GM21367 (cell line): Measurements from ENCODE around the gene SPHK1.
"Not testable (repeated sequence)": the region's sequence is repeated elsewhere in the genome, so short reads cannot be mapped to it uniquely, and the experiment has no call there.

Experiments used
- ATAC-seq: cut with Tn5 transposase; IDR thresholded peaks from one replicate; pipeline ENCODE4 v1.9.1; 2021; ENCODE audit not compliant: unreplicated experiment

SPHK1 gene

GRCh38 chr17:76384222-76384986, at the start of gene SPHK1:
Gene SPHK1, plus strand, starts transcription at chr17:76384609. Its CDS starts 1,036 bp downstream, at chr17:76385645.
- no peak for ATAC-seq

- no peak for ATAC-seq
Measured at GRCh38 chr17:76335716-76336381, 48.6 kb upstream of the SPHK1 start.

GRCh38 chr17:76336756-76337412, 47.5 kb upstream of the SPHK1 start:
- no peak for ATAC-seq

GRCh38 chr17:76337413-76337777, 47.0 kb upstream of the SPHK1 start:
- no peak for ATAC-seq

GRCh38 chr17:76341301-76341700, 43.1 kb upstream of the SPHK1 start:
- ATAC-seq: no peak

GRCh38 chr17:76343106-76343505, 41.3 kb upstream of the SPHK1 start:
- ATAC-seq: no peak

- ATAC-seq: no peak
Measured at GRCh38 chr17:76345377-76345974, 38.9 kb upstream of the SPHK1 start.

- not testable (repeated sequence) for ATAC-seq
Measured at GRCh38 chr17:76346936-76347335, 37.5 kb upstream of the SPHK1 start.

GRCh38 chr17:76350463-76350862, 33.9 kb upstream of the SPHK1 start:
- no peak for ATAC-seq

- ATAC-seq: no peak
Measured at GRCh38 chr17:76351526-76352071, 32.8 kb upstream of the SPHK1 start.

- ATAC-seq: peak; percentile 5
Measured at GRCh38 chr17:76353004-76353598, 31.3 kb upstream of the SPHK1 start.

GRCh38 chr17:76353599-76354316, 30.7 kb upstream of the SPHK1 start, which contains the start of gene PRPSAP1:
Gene PRPSAP1, minus strand, starts transcription at chr17:76353916. Its CDS starts 213 bp downstream, at chr17:76353703.
- peak; percentile 75 for ATAC-seq

GRCh38 chr17:76354317-76354729, 30.1 kb upstream of the SPHK1 start:
- ATAC-seq: no peak

GRCh38 chr17:76354747-76355310, 29.6 kb upstream of the SPHK1 start:
- ATAC-seq: no peak

GRCh38 chr17:76356803-76357456, 27.5 kb upstream of the SPHK1 start:
- ATAC-seq: no peak

GRCh38 chr17:76357597-76358158, 26.7 kb upstream of the SPHK1 start:
- no peak for ATAC-seq

- ATAC-seq: no peak
Measured at GRCh38 chr17:76359375-76359774, 25.0 kb upstream of the SPHK1 start.

- not testable (repeated sequence) for ATAC-seq
Measured at GRCh38 chr17:76359776-76360175, 24.6 kb upstream of the SPHK1 start.

GRCh38 chr17:76360461-76360860, 23.9 kb upstream of the SPHK1 start:
- no peak for ATAC-seq
